Measurements from ENCODE around the gene CDH4. TPM values are rescaled to one million over a fixed set of nuclear protein-coding genes. Genes with fewer than 3 reads are reported as not detected.

CDH4 gene
- total RNA-seq (2021; fragmentation: NEBNext Ultra II Directional; extraction: Animal tissue kit (Norgen Biotek cat#: 25700)) = 7.4 and 7.9 TPM in 2 replicates
- 4.3 and 6.4 TPM in 2 replicates for polyA plus RNA-seq (2011; rRNA removed)
- 3.2 TPM for polyA plus RNA-seq (2011; cell fraction: cytosol; rRNA removed)
- polyA plus RNA-seq (2011; cell fraction: nucleus; rRNA removed) = 6.0 TPM
- polyA plus RNA-seq (2012, experiment 1 of 2) = 4.9 to 8.0 TPM (median 7.3 TPM) in 4 replicates
- 5.8 TPM for polyA plus RNA-seq (2012, experiment 2 of 2)
- 8.3 TPM for polyA plus RNA-seq (2013, experiment 1 of 2)
- 7.3 TPM for polyA plus RNA-seq (2013, experiment 2 of 2)
- 6.3 and 6.4 TPM in 2 replicates for polyA minus RNA-seq (2011; rRNA and poly(A)+ RNA removed)
- 7.4 TPM for polyA minus RNA-seq (2011; cell fraction: cytosol; rRNA and poly(A)+ RNA removed)
- 5.2 TPM for polyA minus RNA-seq (2011; cell fraction: nucleus; rRNA and poly(A)+ RNA removed)
- long read RNA-seq, experiment 1, partial matches to known transcripts = 1 of 9 reads
- long read RNA-seq, experiment 1, other reads (novel, unspliced or antisense) = 8 of 9 reads
- long read RNA-seq, experiment 2, partial matches to known transcripts = 1 of 2 reads
- long read RNA-seq, experiment 2, other reads (novel, unspliced or antisense) = 1 of 2 reads

GRCh38 chr20:61251529-61252393 is at the start of gene CDH4:
CDH4 (plus strand) TSS chr20:61252261.
- H3K9me3 ChIP-seq (ENCODE audit: insufficient read depth in 2 of 2, low read depth in 1 of 2, low read length in 1 of 2) = no peaks in the 10 kb centered on the region
- no peak within 1 kb of the TSS for H2BK5ac ChIP-seq (ENCODE audit: low read depth, low read length)
- H3K4me2 ChIP-seq (ENCODE audit: insufficient read depth in 1 of 2, low read depth in 2 of 2, low read length in 2 of 2) = peak within 1 kb of the TSS; percentile 92 to 98
- H3K4me3 ChIP-seq (ENCODE audit: extremely low read depth in 1 of 4, insufficient read depth in 2 of 4, low read depth in 3 of 4, low read length in 4 of 4) = peak within 1 kb of the TSS; percentile 38 to 74 (median 52)
- H3K18ac ChIP-seq (ENCODE audit: extremely low read depth, low read length) = 0 out of 2 replicates have a peak within 1 kb of the TSS, but pooled peaks have one; percentile 6
- H2BK15ac ChIP-seq (ENCODE audit: low read length) = no peak within 1 kb of the TSS
- FAIRE-seq = no peak
- DNase-seq (ENCODE audit: low read depth in 1 of 2, low spot score in 2 of 2) = peak in 1 of 2 experiments; percentile 65
- 10% methylated on average over 38 of the region's 78 CpGs; no CpG with 5 or more reads in 1 of the 2 experiments for WGBS, 2 experiments (ENCODE audit: extremely low coverage in 1 of 2, insufficient coverage in 1 of 2, insufficient read length in 1 of 2, insufficient replicate concordance in 2 of 2, low coverage in 1 of 2, low lambda C conversion rate in 2 of 2, missing lambda C conversion rate in 1 of 2)
- no peak within 1 kb of the TSS; the same call in 1 of the 2 replicates for H4K8ac ChIP-seq (ENCODE audit: extremely low read depth, insufficient read depth, low read length)
- H2AFZ ChIP-seq (ENCODE audit: low read length) = peak within 1 kb of the TSS; percentile 73; the same call in 1 of the 2 replicates
- H3K14ac ChIP-seq (ENCODE audit: insufficient read length) = no peak within 1 kb of the TSS
- H3K79me2 ChIP-seq (ENCODE audit: control insufficient read depth in 1 of 2, insufficient read depth in 2 of 2, low read length in 2 of 2) = no peaks in the 10 kb centered on the region
- no peaks in the 10 kb centered on the region for H3K79me1 ChIP-seq (ENCODE audit: low read depth, low read length)
- peaks cover 0 to 8% of the 10 kb centered on the region in 2 experiments for H4K20me1 ChIP-seq (replicated peaks in 1 of 2; ENCODE audit: control insufficient read depth in 1 of 2, insufficient read depth in 2 of 2, low read length in 2 of 2)
- H3K23me2 ChIP-seq (ENCODE audit: low read depth, low read length) = peaks cover 16% of the 10 kb centered on the region; the same call in 1 of the 2 replicates
- CTCF ChIA-PET (ENCODE audit: partially characterized antibody) = interaction anchor here (1.3 to 7.2 kb wide), 5 partner anchors 11 to 403 kb away, joined by 3 to 39 read pairs (median 6); no protein-coding TSS in a partner anchor
- H2AK5ac ChIP-seq (ENCODE audit: low read depth, low read length) = no peak within 1 kb of the TSS
- peak within 1 kb of the TSS in 1 of 4 experiments; percentile 53; a peak in 1 of 7 replicates for H3K9ac ChIP-seq (replicated peaks in 1 of 4; ENCODE audit: extremely low read depth in 1 of 4, low read depth in 3 of 4, low read length in 3 of 4)
- no peak within 1 kb of the TSS for H3K56ac ChIP-seq (replicated peaks; ENCODE audit: insufficient read length, low read depth, low read length)
- POLR2A ChIA-PET (ENCODE audit: partially characterized antibody) = interaction anchor here (0.9 to 1.3 kb wide), 2 partner anchors 17 to 59 kb away, joined by 3 read pairs; no protein-coding TSS in a partner anchor
- peaks cover 0 to 24% (median 6%) of the 10 kb centered on the region in 4 experiments; a peak in 5 of 7 replicates for H3K4me1 ChIP-seq (replicated peaks in 1 of 4; ENCODE audit: control insufficient read depth in 3 of 4, insufficient read depth in 4 of 4, low read length in 3 of 4)
- H2BK20ac ChIP-seq (ENCODE audit: low read length) = no peak within 1 kb of the TSS
- H3K4ac ChIP-seq (replicated peaks; ENCODE audit: insufficient read length, low read depth, low read length) = no peak within 1 kb of the TSS
- H3K23ac ChIP-seq (ENCODE audit: insufficient read length) = no peak within 1 kb of the TSS
- no peak within 1 kb of the TSS for H4K91ac ChIP-seq (replicated peaks; ENCODE audit: insufficient read length, low read length)
- no peak within 1 kb of the TSS for H4K5ac ChIP-seq (ENCODE audit: insufficient read length, low read depth, low read length)
- no peak within 1 kb of the TSS for H3K27ac ChIP-seq (ENCODE audit: low read depth, low read length)
- peaks cover 0 to 5% (median 2%) of the 10 kb centered on the region in 4 experiments; a peak in 1 of 8 replicates for H3K36me3 ChIP-seq (ENCODE audit: control insufficient read depth in 2 of 4, insufficient read depth in 4 of 4, low read length in 3 of 4)
- H2BK12ac ChIP-seq (ENCODE audit: low read depth, low read length) = no peak within 1 kb of the TSS
- no peak within 1 kb of the TSS for H2BK120ac ChIP-seq (replicated peaks; ENCODE audit: low read depth, low read length)
- peaks cover 16 to 79% (median 64%) of the 10 kb centered on the region in 4 experiments for H3K27me3 ChIP-seq (replicated peaks in 1 of 4; ENCODE audit: control insufficient read depth in 3 of 4, extremely low read depth in 1 of 4, insufficient read depth in 3 of 4, low read length in 3 of 4)
- no peak for TF ChIP-seq MAFK (IDR thresholded peaks at IDR 0.05; ENCODE audit: low read depth, low read length)
- peak; percentile 65 for TF ChIP-seq KDM4A (IDR thresholded peaks at IDR 0.05; ENCODE audit: low read depth, low read length, severe bottlenecking)
- peak; percentile 16 for TF ChIP-seq RNF2 (IDR thresholded peaks at IDR 0.05; ENCODE audit: borderline replicate concordance, low read depth, low read length, missing control alignments, poor library complexity, severe bottlenecking)
- TF ChIP-seq SUZ12 (IDR thresholded peaks at IDR 0.05; ENCODE audit: low read length) = peak; percentile 54; the same call in 1 of the 2 replicates
- no peak for TF ChIP-seq RFX5 (IDR thresholded peaks at IDR 0.05; ENCODE audit: borderline replicate concordance, low read depth, low read length)
- no peak for TF ChIP-seq HDAC6 (IDR thresholded peaks at IDR 0.05; ENCODE audit: low read depth, low read length)
- no peak for TF ChIP-seq CHD2 (IDR thresholded peaks at IDR 0.05; ENCODE audit: low read length)

Measured in H1 (cell line).